Activated CD8-positive, alpha-beta memory T cell treated with anti-CD3 and anti-CD28 coated beads, Interleukin-2, amount 50 U/mL, for 1 hour (primary cell): ENCODE data around the gene PPP4R3C.
"Not testable (repeated sequence)": the region's sequence is repeated elsewhere in the genome, so short reads cannot be mapped to it uniquely, and the experiment has no call there.

ENCODE experiments used
- DNase-seq: peaks from one replicate; pipeline ENCODE4 v3.0.0-alpha.2; 2020; ENCODE audit errors: extremely low read depth

Gene PPP4R3C

DNA sequence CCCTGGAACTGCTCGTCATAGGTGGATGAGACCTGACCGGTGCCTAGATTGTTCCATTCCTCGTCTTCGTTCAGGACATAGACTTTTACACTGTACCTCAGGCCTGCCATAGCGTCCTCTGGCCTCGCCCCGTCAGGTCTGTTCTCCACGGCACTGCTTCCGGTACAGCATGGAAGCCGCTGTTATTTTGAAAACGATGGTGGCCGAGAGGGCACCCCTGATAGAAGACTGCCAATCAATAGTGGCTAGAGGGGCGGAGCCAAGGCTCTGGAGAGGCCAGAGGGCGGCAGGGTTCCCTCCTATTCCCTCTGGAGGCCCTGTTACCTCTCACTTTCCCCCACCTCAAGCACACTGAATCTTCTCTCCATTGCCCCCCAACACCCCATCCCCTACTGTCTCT lies at the start of gene PPP4R3C:
Gene PPP4R3C, minus strand, starts transcription at position 155 of the 400 bp plus-strand sequence. Its CDS starts 45 bp downstream, at position 110.
- no peak for DNase-seq

DNA sequence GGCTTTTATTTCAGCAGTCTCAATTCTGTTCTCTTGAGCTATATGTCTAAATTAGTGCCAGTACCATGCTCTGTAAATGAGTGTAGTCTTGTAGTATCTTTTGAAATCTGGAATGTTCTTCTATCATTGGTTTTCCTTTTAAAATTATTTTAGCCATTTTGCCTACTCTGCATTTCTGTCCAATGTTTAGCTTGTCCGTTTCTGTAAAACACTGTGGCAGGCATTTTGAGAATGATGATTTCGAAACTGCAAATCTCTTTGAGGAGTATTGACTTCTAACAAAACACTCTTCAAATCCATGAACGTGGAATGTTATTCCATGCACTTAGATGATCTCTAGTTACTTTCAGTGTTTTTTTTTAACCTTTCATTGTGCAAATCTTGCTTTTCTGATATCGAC lies 28.3 kb upstream of the PPP4R3C start:
- no peak for DNase-seq

GRCh38 chrX:27466051-27466450 lies 2.9 kb upstream of the PPP4R3C start:
- no peak for DNase-seq

GRCh38 chrX:27465036-27465435 lies 1.9 kb upstream of the PPP4R3C start:
- no peak for DNase-seq

- DNase-seq = not testable (repeated sequence)
Measured at GRCh38 chrX:27459129-27459528, 4.0 kb downstream of the PPP4R3C start.

- DNase-seq = not testable (repeated sequence)
Measured at GRCh38 chrX:27458544-27458943, 4.6 kb downstream of the PPP4R3C start.

DNA sequence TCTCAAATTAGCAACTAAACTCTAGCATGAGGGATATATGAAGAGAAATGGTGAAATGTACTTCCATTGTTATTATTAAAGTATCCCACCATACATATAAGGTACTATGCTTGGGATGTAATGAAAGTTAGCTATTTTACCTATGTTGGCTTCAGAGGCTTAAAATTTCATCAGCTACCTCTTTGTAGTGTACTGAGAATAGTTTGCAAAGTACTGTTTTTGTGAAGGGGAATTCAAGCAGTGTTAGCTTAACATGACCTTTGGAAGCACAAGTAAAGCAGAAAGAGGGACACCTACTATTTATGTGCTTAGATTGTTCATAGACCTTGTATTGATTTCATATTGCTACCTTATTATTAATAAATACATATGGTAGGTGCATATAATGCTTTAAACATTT lies 11.8 kb downstream of the PPP4R3C start:
- DNase-seq = no peak

GRCh38 chrX:27446423-27446822 lies 16.7 kb downstream of the PPP4R3C start:
- DNase-seq = no peak

- no peak for DNase-seq
Measured at GRCh38 chrX:27445438-27445837, 17.7 kb downstream of the PPP4R3C start.

- DNase-seq = no peak
Measured at GRCh38 chrX:27444093-27444908, 18.8 kb downstream of the PPP4R3C start.

- DNase-seq = not testable (repeated sequence)
Measured at GRCh38 chrX:27442392-27442791, 20.7 kb downstream of the PPP4R3C start.

- DNase-seq = no peak
Measured at GRCh38 chrX:27439771-27440170, 23.4 kb downstream of the PPP4R3C start.

GRCh38 chrX:27438937-27439336 lies 24.2 kb downstream of the PPP4R3C start:
- no peak for DNase-seq

DNA sequence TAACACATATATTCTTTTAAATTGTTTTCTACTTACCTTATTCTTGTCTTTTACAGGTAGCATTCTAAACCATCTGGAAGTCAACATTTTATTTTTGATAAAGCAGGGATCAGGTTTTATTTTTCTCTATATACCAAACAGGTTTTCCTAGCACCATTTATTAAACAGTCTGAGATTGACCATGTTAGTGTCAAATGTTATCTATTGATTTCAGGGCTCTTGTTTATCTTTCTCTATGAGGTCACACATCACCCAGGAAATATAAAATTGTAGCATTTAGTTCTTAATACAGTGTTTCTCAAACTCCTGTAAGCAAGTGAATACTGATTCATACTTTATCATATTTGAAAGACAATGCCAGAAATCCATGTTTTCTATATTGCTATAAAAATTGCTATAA lies 28.1 kb downstream of the PPP4R3C start:
- DNase-seq = no peak
